DMS53 treated with DMSO at 0.1 percent for 48 hours (cell line): ENCODE data around the gene ARHGAP6.
"Not testable (repeated sequence)": the region's sequence is repeated elsewhere in the genome, so short reads cannot be mapped to it uniquely, and the experiment has no call there.

Source experiments
- DNase-seq: peaks from one replicate; lab custom pipeline; 2025; ENCODE audit not compliant: unreplicated experiment; lab: John Stamatoyannopoulos, UW

ARHGAP6 gene

GRCh38 chrX:11361666-11362065, 304.1 kb downstream of the ARHGAP6 start:
- not testable (repeated sequence) for DNase-seq

GRCh38 chrX:11355944-11356343, 309.8 kb downstream of the ARHGAP6 start:
- not testable (repeated sequence) for DNase-seq

DNA sequence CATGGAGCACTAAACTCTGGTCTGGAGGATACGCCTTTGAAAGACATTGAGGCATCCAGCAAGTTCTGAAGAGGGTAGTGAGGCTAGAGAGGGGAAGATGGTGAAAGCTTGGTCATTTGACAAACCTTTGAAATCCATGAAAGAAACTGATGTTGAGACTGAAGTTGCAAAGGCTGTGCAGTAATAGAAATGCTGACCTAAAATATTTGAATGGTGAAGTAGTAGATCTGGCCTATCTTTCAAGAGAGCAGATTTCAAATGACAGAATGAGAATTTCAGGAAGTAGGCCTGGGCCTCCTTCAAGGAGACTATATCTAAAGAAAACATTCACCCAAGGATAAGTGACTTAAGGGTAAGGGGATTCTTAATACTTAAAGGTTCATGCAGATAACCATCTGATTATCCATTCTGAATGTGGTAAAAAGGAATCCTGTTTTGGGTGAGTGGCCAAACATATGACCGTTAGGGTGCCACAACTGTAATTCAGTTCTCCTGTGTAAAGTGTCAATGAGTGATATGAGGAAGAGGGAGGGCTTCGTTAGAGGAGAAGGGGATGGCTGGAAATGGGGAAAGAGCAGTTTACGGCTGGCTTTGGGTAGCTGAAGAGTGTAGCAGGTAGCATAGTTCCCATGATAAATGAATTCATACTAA, 310.3 kb downstream of the ARHGAP6 start:
- no peak for DNase-seq

GRCh38 chrX:11352296-11352741, 313.4 kb downstream of the ARHGAP6 start:
- no peak for DNase-seq

- DNase-seq: no peak
Measured at GRCh38 chrX:11351375-11352295, 314.1 kb downstream of the ARHGAP6 start.

- no peak for DNase-seq
Measured at GRCh38 chrX:11349661-11350337, 315.9 kb downstream of the ARHGAP6 start.

DNA sequence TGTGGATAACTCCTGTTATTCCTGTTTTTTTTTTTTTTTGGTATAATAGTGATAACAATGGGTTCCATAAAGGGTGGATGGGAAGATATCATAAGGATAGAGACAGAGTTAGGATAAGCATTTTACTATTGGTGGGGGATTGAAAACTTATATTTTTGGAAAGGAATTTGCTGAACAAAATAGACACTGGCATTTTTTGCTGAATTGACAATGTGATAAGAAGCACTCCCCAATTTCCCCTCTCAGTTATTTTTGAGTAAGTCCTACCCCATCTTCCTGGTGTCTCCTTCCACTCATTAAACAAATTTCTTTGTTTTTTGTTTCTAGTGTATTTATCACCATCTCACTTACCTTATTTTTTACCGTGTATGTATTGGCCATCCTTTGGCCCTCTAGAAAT, 316.7 kb downstream of the ARHGAP6 start:
- no peak for DNase-seq

GRCh38 chrX:11347300-11347699, 318.4 kb downstream of the ARHGAP6 start:
- no peak for DNase-seq

GRCh38 chrX:11346121-11346682, 319.5 kb downstream of the ARHGAP6 start:
- no peak for DNase-seq

DNA sequence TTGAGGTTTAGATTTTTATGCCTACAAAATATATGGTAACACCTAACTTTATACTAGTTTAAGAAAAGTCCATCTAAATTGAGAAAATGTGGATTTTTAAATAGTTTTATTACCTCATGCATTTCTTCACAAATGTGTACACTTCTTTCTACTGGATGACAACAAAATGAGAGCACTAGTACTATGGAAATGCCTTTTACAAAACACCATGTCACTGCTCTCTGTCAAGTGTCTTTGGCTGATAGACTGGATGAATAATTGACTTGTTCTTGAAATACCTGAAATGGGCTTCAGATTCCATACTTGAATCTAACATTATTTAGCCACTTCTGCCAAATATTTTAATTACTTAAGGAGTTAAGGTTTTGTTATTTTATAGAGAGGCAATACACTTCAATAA, 323.0 kb downstream of the ARHGAP6 start:
- DNase-seq: no peak

GRCh38 chrX:11341274-11342201, 324.2 kb downstream of the ARHGAP6 start:
- no peak for DNase-seq

GRCh38 chrX:11337292-11338009, 328.3 kb downstream of the ARHGAP6 start:
- DNase-seq: no peak

DNA sequence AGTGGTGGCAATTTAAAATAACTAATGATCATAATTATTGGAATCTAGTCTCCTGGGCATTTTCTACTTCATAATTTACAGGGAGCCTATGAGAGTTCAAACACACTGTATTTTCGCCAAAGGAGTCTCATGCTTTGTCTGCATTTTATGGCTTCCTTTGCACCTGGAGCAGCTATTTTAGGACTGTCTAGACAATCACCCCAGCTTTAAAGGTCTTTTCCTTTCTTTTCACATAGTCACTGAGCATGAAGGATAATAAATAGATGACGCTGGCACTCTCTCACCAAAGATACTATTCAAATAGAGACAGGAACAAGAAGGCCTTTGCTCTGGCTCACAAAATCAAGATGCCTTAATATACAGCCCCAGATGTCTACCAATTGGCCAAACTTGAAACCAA, 329.5 kb downstream of the ARHGAP6 start:
- DNase-seq: no peak

GRCh38 chrX:11334165-11334564, 331.6 kb downstream of the ARHGAP6 start:
- no peak for DNase-seq

DNA sequence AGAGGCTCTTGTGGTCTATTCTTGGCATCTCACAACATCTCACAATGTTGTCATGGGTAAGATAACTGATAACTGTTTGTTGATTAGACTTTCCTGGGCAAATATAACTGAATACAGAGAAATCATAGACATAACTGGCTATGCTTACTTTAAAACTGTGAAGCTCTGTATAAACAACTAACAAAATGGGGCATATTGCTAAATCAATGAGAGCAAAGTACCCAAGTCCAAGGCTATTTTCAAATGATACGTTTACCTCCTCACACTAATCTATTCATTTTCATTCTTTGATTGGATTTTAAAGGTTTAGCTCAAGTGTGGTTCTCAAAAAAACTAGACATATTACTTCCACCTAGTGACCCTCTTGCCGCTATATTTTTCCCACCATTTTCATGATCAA, 333.9 kb downstream of the ARHGAP6 start:
- DNase-seq: no peak

- no peak for DNase-seq
Measured at GRCh38 chrX:11329021-11329420, 336.7 kb downstream of the ARHGAP6 start.

- no peak for DNase-seq
Measured at GRCh38 chrX:11328134-11328533, 337.6 kb downstream of the ARHGAP6 start.

- DNase-seq: no peak
Measured at GRCh38 chrX:11321986-11322385, 343.7 kb downstream of the ARHGAP6 start.

- DNase-seq: no peak
Measured at GRCh38 chrX:11319806-11320520, 345.8 kb downstream of the ARHGAP6 start.
